Skeletal muscle satellite cell (primary cell): Measurements from ENCODE around the gene DGCR2.
"Not testable (repeated sequence)": the region's sequence is repeated elsewhere in the genome, so short reads cannot be mapped to it uniquely, and the experiment has no call there.

ENCODE experiments used
- H3K27me3 ChIP-seq: 2 replicates; pipeline ENCODE4 v1.7.0; 2013; ENCODE audit warnings: low read length; ENCODE audit not compliant: control insufficient read depth, insufficient read depth
- H3K36me3 ChIP-seq: 2 replicates; pipeline ENCODE4 v1.7.0; 2013; ENCODE audit warnings: mild to moderate bottlenecking, control low read depth, low read length; ENCODE audit not compliant: insufficient read depth
- H3K4me1 ChIP-seq: 2 replicates; pipeline ENCODE4 v1.7.0; 2013; ENCODE audit warnings: low read length; ENCODE audit not compliant: control insufficient read depth, insufficient read depth
- H3K4me2 ChIP-seq: 2 replicates; pipeline ENCODE4 v1.7.0; 2013; ENCODE audit warnings: mild to moderate bottlenecking, low read length
- H3K4me3 ChIP-seq: 2 replicates; pipeline ENCODE4 v1.7.0; 2013; ENCODE audit warnings: low read length
- H3K9ac ChIP-seq: 2 replicates; pipeline ENCODE4 v1.7.0; 2013; ENCODE audit warnings: mild to moderate bottlenecking, low read depth, low read length, moderate library complexity
- H3K9me3 ChIP-seq: replicated peaks from 2 replicates; pipeline ENCODE4 v1.7.0; 2013; ENCODE audit warnings: mild to moderate bottlenecking, control low read depth, low read length

DGCR2 gene

DNA sequence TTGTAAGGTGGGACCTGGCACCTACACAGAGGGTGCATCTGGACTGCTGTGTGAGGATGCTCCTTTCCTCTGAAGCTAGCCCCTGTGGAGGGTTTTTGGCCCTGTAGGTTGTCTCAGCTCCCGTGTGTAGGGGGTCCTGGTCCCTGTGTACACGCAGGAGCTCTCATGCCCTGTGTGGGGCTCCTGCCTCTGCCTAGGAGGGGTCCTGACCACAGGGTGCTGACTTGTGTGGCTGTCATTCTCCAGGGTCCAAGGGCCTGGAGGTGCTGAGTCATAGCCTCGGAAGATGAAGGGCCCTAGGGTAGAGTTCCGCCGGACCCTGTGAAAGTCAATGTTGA, 88.7 kb downstream of the DGCR2 start:
- H3K36me3 ChIP-seq, H3K9me3 ChIP-seq, H3K9ac ChIP-seq, H3K4me3 ChIP-seq, H3K4me2 ChIP-seq, H3K4me1 ChIP-seq: not testable (repeated sequence)
- H3K27me3 ChIP-seq, result peaks cover 14% of the 10 kb centered on the region

DNA sequence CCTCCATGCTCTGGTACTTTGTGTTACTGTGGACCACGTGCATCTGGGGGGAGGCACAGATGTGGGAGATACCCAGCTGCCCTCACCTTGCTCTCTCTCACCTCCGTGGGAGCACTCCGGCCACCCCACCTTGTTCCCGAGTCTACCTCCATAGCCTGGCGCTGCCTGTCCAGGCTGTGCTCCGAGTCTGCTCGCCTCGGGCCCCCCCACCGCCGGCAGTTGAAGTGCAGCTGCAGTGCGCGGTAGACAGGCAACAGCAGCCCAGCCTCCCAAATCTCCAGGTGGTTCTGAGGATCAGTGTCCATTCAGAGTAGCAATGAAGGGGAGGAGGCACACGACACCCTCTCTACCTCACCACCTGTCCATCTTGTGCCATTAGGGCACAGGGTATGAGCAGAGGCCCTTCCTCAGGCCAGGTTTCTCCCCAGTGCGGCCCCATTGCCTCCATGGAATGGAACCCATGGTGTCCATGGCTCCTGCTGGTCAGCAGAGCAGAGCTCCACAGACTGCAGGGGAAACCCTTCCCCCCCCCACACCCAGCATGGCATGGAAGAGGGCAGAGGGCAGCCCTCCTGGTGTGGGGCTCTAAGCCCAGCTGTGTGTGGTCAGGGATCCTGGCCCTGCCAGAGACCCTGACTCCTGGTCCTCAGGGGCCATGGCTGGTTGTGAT, 89.2 kb downstream of the DGCR2 start:
- H3K27me3 ChIP-seq, result peaks cover 14% of the 10 kb centered on the region

DNA sequence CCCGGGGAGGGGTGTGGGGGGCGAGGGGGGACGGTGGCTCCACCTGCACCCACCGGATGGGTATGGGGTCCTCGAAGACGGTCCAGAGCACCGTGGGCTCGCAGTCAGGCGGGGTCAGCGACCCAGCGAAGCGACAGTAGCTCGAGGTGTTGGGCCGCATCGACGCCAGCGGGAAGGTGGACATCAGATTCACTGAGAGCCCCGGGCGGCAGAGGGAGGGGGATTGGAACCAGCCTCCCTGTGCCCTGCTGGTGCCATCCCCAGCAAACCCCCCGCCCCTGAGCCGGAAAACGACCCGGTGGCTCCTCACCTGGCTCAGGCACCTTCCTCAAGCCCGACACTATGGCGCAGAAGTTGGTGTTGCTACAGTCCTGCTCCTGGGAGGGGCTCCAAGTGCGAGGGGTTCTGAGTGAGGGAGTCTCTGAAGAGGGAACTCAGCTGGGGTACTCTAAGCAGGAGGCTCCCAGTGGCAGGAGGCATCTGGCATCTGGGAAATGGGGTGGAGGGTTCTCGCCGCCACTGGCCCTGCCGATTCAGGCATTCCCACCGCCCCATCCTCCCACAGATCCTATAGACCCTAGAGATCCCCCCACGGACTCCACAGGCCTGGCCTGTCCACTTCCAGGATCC, 89.9 kb downstream of the DGCR2 start:
- H3K9me3 ChIP-seq, H3K4me1 ChIP-seq, H3K9ac ChIP-seq, H3K36me3 ChIP-seq, H3K4me2 ChIP-seq, H3K4me3 ChIP-seq: not testable (repeated sequence)
- peaks cover 14% of the 10 kb centered on the region for H3K27me3 ChIP-seq

More for the DNA sequence above, 89.2 kb downstream of the DGCR2 start:
- H3K9ac ChIP-seq, H3K4me2 ChIP-seq, H3K9me3 ChIP-seq, H3K4me3 ChIP-seq, H3K36me3 ChIP-seq, H3K4me1 ChIP-seq: not testable (repeated sequence)

DNA sequence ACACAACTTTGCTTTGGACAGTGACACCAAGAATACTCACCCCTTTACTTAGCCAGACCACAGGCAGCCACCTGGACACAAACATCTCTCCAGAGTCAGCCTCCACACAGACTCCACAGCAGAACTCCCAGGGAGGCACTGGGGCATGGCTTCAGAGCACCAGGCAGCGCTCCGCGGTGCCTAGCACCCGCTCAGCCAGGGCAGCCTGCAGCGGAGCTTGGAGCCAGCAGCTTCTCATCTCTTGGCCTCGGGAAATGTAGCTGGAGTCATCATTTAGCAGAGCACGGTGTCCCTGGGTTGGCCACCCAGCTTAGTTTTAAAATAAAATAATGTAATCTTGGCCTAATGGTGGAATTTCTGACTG, 91.3 kb downstream of the DGCR2 start:
- peaks cover 18% of the 10 kb centered on the region for H3K27me3 ChIP-seq
- not testable (repeated sequence) for H3K9me3 ChIP-seq, H3K4me1 ChIP-seq, H3K4me3 ChIP-seq, H3K4me2 ChIP-seq, H3K9ac ChIP-seq, H3K36me3 ChIP-seq

DNA sequence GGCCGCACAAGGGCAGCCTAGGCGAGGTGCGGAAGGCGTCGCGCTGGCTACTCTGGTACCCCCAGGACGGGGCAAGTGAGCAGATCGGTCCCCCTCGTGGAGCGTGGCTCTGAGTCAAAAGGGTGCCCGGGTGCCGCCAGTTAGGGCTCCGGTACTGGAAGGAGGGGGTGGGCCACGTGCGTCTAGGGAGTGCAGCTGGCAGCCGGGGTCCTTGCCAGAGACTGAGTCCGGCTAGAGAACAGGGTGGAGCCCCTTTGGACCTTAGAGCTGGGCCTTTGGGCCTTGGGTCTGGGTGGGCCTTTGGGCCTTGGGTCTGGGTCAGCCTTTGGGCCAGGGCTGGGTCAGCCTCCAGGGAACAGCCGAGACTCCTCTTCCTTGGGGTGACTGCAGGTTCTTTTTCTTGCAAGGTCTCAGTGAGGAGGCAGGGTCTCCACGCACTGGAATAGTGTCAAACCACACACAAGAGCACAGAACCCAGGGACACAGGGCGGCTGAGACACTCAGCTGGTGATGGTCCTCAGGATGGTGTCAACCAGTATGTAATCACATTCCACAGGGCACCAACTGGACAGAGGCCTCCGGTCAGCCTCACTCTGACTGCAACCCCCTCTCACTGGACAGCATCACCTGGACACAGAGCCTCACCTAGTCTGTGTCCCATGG, 91.9 kb downstream of the DGCR2 start:
- H3K9me3 ChIP-seq, H3K4me3 ChIP-seq, H3K4me1 ChIP-seq, H3K9ac ChIP-seq, H3K36me3 ChIP-seq, H3K4me2 ChIP-seq: not testable (repeated sequence)
- peaks cover 18% of the 10 kb centered on the region for H3K27me3 ChIP-seq

DNA sequence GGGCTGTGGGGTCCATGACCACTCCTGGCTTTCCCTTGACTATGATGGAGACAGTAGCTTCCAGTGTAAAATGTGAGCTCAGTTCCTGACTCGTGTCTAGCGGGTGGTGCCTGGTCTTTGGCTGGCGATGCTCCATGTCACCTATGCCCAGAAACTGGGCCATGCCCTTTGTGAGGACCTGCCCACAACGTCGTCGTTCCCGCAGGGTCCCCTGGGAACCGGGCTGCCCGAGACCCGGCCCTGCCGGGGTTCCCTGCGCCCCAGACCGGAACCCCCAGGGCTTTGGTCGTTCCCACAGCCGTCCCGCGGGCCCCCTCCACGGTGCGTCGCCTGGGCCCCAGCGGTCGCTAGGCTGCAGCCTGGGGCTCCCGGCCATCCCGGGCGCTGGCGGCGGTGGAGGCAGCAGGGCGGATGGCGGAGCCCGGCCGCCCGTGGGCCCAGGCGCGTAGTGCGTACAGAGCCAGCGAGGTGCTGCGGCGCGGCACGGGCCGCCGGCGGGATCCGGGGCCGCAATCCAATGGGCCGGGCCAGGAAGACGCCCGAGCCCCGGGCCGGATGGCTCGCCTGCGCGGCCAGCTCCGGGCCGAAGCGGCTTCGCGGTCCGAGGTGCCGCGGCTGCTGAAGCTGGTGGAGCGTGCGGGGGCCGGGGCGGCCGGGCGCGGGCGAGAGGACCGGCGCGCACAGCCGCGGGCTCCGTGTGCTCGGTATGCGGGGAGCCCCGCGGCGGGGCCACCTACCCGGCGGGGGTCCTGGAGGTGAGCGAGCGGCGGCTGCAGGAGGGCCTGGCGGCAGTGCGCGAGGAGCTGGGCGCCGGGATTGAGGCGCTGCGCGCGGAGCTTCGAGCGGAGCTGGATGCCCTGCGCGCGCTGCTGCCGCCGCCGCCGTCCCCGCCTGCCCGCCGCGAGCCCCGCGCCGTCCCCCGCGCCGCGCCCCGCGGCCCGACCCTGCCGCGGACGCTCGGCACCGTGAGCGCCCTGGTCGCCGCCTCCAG, 92.8 kb downstream of the DGCR2 start:
- H3K4me2 ChIP-seq, H3K4me3 ChIP-seq, H3K36me3 ChIP-seq, H3K4me1 ChIP-seq, H3K9me3 ChIP-seq, H3K9ac ChIP-seq: not testable (repeated sequence)
- peaks cover 18% of the 10 kb centered on the region for H3K27me3 ChIP-seq

DNA sequence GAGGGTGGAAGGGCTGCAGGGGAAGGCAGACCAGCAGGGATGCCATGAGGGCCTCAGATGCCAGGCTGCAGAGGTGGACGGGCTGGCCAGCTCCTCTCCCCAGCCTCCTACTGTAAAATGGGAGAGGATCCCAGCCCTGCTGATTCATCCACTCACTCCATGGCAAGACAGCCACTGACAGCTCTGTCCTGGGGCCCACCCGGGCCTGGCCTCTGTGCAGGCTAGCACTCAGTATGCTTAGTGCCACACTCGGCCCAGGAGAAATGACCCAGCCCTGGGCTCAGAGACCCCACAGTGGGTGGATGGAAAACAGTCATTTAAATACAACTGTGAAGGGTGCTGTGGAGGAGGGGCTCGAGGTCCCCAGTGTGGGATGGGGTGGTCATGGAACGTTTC, 94.2 kb downstream of the DGCR2 start:
- not testable (repeated sequence) for H3K9ac ChIP-seq, H3K4me1 ChIP-seq, H3K36me3 ChIP-seq, H3K4me2 ChIP-seq, H3K4me3 ChIP-seq, H3K9me3 ChIP-seq
- peaks cover 18% of the 10 kb centered on the region for H3K27me3 ChIP-seq

DNA sequence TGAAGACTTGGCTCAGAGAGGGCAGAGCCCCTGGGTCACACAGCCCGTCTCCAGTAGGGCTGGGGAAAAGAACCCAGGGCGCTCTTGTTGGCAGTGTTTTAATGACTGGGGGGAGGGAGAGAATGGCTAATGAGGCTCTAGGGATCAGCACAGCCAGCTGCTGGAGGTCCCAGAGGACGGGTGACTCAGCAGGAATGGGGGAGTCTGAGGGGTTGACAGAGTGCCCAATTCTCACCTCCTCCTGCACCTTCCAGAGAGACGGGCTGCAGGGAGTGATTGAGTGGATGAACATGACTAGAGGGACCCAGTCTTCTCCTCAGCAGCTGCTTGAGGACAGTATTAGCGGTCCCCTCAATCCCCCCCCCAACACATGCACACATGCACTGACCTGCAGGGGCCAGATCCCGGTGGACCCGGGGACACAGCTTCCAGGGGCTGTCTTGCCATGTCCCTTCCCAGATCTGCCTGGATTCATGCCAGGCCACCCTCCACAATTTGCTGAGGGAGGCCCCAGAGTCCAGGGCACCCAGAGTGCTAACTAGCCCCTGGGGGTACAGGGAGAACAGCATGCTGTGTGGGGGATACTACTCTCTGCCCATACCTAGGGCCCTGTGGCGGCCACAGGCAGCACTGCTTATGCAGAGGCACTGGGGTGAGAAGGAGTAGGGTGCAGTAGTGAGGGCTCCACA, 94.7 kb downstream of the DGCR2 start:
- H3K27me3 ChIP-seq, result peaks cover 18% of the 10 kb centered on the region
- not testable (repeated sequence) for H3K9ac ChIP-seq, H3K4me2 ChIP-seq, H3K36me3 ChIP-seq, H3K4me1 ChIP-seq, H3K4me3 ChIP-seq, H3K9me3 ChIP-seq

DNA sequence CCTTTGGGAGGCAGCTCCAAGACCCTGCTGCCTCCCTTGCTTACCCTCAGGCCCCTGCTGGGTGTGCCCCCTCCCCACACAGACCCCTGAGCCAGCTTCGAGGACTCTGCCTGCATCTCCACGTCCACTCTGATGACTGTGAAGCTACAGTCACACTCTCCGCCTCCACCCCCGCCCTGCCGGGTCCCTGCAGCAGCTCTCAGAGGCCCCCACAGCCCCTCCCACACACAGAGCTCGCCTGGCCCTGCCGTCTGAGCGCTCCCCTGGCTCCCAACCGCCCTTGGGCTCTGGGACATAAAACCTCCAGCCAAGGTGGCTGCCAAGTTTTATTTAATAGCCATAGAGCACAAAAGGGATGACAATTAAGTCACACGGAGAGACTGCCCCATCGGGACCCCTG, 96.1 kb downstream of the DGCR2 start:
- H3K27me3 ChIP-seq, result peaks cover 18% of the 10 kb centered on the region
- H3K4me1 ChIP-seq, H3K9me3 ChIP-seq, H3K36me3 ChIP-seq, H3K4me3 ChIP-seq, H3K9ac ChIP-seq, H3K4me2 ChIP-seq: not testable (repeated sequence)

DNA sequence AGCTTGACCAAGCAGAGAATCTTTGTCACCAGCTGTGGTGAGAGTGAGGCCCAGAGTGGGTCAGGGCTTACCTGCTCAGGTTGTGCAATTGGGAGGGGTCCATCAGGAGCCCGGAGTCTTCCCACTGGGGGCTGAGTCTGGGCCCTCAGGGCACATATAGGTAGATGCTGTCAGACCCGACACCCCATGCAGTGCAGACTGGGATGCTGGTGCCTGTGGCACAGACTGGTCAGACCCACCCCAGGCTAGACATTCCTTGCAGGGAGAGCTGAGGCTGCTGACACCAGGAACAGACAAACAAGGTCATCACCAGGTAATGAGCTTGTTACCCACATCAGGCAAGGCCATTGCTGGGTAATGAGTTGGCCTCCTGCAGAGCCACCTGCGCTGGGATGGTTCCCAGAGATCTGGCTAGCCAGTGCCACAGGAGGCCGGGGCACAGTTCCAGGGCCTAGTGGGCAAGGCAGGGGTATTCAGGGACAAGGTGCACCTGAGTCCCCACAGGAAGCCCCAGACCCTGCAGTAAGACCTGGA, 97.2 kb downstream of the DGCR2 start:
- peaks cover 19% of the 10 kb centered on the region for H3K27me3 ChIP-seq

DNA sequence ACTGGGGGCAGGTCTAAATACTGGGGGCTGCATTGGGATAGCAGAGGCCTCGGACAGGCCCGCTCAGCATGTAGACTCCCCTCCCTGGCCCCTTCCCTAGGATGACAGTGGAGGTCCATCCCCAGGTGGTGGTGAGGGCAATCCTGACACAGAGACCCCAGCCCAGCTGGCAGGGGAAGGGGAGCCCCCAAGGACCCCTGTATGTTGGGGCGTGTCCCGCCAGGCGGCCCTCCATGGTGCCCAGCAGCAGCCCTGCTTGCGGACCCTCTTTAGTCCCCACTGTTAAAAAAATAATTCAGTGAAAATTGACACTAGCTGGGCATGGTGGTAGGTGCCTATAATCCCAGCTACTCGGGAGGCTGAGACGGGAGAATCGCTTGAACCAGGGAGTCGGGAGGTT, 98.3 kb downstream of the DGCR2 start:
- not testable (repeated sequence) for H3K4me2 ChIP-seq, H3K4me3 ChIP-seq, H3K4me1 ChIP-seq, H3K36me3 ChIP-seq, H3K9me3 ChIP-seq, H3K9ac ChIP-seq
- H3K27me3 ChIP-seq, result peaks cover 27% of the 10 kb centered on the region

More for the DNA sequence above, 97.2 kb downstream of the DGCR2 start:
- H3K9ac ChIP-seq, H3K9me3 ChIP-seq, H3K36me3 ChIP-seq, H3K4me2 ChIP-seq, H3K4me3 ChIP-seq, H3K4me1 ChIP-seq: not testable (repeated sequence)
